ENCODE measurements around the gene ADAMTS8. TPM values are rescaled to one million over a fixed set of nuclear protein-coding genes. Genes with fewer than 3 reads are reported as not detected.
A peak's percentile ranks its signal among the peaks of the same experiment; 100 is the strongest.

Gene ADAMTS8
- total and polyA plus RNA-seq, 9 of the 15 experiments (the other 6 are each of a cell fraction or from before 2014, with no cell fraction given), result not detected

GRCh38 chr11:130427581-130428315 lies 661 bp downstream of the ADAMTS8 start:
- BruUV-seq (replicated peaks), result no TSS peak
- no peak overlapping the region for H3K9ac ChIP-seq (ENCODE audit: insufficient read depth in 1 of 2, low read depth in 2 of 2, low read length in 2 of 2)
- intact Hi-C loops (cut with micrococcal nuclease) (no loop called here), in situ Hi-C loops (cut with MboI) (loop anchor here (10.0 kb wide), 1 partner anchor 213 kb away; no protein-coding TSS in a partner anchor)
- no peak overlapping the region for H3K4me3 ChIP-seq
- FAIRE-seq, result no peak
- H3K27me3 ChIP-seq (ENCODE audit: control insufficient read depth in 2 of 2, insufficient read depth in 2 of 2, low read length in 2 of 2), result peaks cover 37 to 65% of the 10 kb centered on the region in 2 experiments
- no peaks in the 10 kb centered on the region for H3K9me1 ChIP-seq (ENCODE audit: control insufficient read depth, insufficient read depth, low read length)
- H4K20me1 ChIP-seq (replicated peaks; ENCODE audit: control insufficient read depth, insufficient read depth, low read length), result peaks cover 15% of the 10 kb centered on the region; the same call in 1 of the 2 replicates
- DNase-seq (ENCODE audit: extremely low read depth in 1 of 4, low spot score in 3 of 4), result no peak
- 20% methylated on average over 21 of the region's 84 CpGs for WGBS (ENCODE audit: insufficient coverage, low coverage, missing lambda C conversion rate)
- peaks cover 0 to 8% of the 10 kb centered on the region in 2 experiments; a peak in 2 of 5 replicates for H3K4me1 ChIP-seq (replicated peaks in 1 of 2; ENCODE audit: control insufficient read depth in 2 of 2, insufficient read depth in 2 of 2, low read length in 2 of 2)
- no peak overlapping the region for H2AFZ ChIP-seq (ENCODE audit: low read depth, low read length)
- no peaks in the 10 kb centered on the region for H3K36me3 ChIP-seq (ENCODE audit: control insufficient read depth, insufficient read depth, low read length)
- no peak overlapping the region for H3K27ac ChIP-seq (ENCODE audit: extremely low read depth, low read depth, low read length)
- no peak for ATAC-seq
- TF ChIP-seq POLR2H (tag; IDR thresholded peaks at IDR 0.05; ENCODE audit: low read depth) (no peak), CTCF (IDR thresholded peaks at IDR 0.05 in 2 of 3, conservative IDR thresholded peaks at IDR 0.05 in 1 of 3; ENCODE audit: insufficient read depth in 2 of 3, low read depth in 1 of 3, low read length in 3 of 3) (peak in 1 of 3 experiments; percentile 8; a peak in 1 of 6 replicates), ZNF175 (CRISPR knock-in tag; IDR thresholded peaks at IDR 0.05; ENCODE audit: low read depth) (no peak), TCF15 (CRISPR knock-in tag; IDR thresholded peaks at IDR 0.05) (no peak)
- H3K79me2 ChIP-seq (ENCODE audit: control insufficient read depth, insufficient read depth, low read length), result no peaks in the 10 kb centered on the region
- no peaks in the 10 kb centered on the region for H3K9me3 ChIP-seq (replicated peaks; ENCODE audit: control insufficient read depth, insufficient read depth, low read depth, low read length)
- POLR2A ChIA-PET, result interaction anchor here (1.0 kb wide), 1 partner anchor 12 kb away, joined by 4 read pairs; no protein-coding TSS in a partner anchor
- H3K4me2 ChIP-seq (ENCODE audit: insufficient read depth, low read length), result no peak overlapping the region
- CTCF ChIA-PET (ENCODE audit: low intra/inter-chr PET ratio), result no interaction called here
